HK-2 (cell line): ENCODE results near the gene PAK4.
"Not testable (repeated sequence)": the region's sequence is repeated elsewhere in the genome, so short reads cannot be mapped to it uniquely, and the experiment has no call there.

Experiments
- DNase-seq: peaks from one replicate; pipeline ENCODE4 v3.0.0-alpha.2; 2018; ENCODE audit not compliant: unreplicated experiment

The PAK4 gene

GRCh38 chr19:39130337-39131254 lies 5.0 kb downstream of the PAK4 start:
- DNase-seq, result no peak

GRCh38 chr19:39131255-39131755 lies 5.7 kb downstream of the PAK4 start:
- DNase-seq, result no peak

DNA sequence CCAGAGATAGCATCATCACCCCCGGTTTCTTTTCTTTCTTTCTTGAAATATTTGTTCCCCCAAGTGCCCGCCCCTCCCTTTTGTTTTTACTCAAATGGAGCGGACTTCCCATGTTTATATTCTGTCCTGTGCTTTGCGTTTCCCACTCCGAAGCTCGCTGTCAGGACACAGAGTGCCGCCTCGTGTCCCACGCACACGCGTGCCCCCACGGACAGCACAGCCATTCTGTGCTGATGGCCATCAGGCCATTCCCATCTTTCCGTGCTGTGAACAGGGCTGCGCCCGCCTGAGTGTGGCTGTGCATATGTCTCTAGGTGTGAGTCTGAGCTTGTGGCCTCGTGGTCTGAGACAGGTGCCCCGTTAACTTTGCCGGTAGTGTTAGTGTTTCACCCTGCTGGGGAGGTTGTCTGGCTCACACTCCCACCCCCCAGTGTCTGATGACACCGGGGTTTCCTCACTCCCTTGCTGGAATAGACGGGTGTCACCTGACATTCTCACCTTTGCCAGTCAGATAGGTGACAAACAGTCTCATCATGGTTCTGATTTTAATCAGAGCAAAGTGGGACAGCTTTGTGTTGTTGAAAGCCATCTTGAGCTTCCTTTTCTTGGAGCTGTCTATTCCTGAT lies 6.9 kb downstream of the PAK4 start:
- DNase-seq, result no peak

- no peak for DNase-seq
Measured at GRCh38 chr19:39133431-39134270, 8.1 kb downstream of the PAK4 start.

- DNase-seq, result no peak
Measured at GRCh38 chr19:39135701-39136100, 10.1 kb downstream of the PAK4 start.

GRCh38 chr19:39136225-39136940 lies 10.8 kb downstream of the PAK4 start:
- no peak for DNase-seq

- no peak for DNase-seq
Measured at GRCh38 chr19:39137131-39137530, 11.5 kb downstream of the PAK4 start.

- DNase-seq, result no peak
Measured at GRCh38 chr19:39138221-39139211, 12.9 kb downstream of the PAK4 start.

GRCh38 chr19:39139305-39139874 lies 13.8 kb downstream of the PAK4 start:
- DNase-seq, result no peak

GRCh38 chr19:39139971-39140453 lies 14.4 kb downstream of the PAK4 start:
- no peak for DNase-seq

DNA sequence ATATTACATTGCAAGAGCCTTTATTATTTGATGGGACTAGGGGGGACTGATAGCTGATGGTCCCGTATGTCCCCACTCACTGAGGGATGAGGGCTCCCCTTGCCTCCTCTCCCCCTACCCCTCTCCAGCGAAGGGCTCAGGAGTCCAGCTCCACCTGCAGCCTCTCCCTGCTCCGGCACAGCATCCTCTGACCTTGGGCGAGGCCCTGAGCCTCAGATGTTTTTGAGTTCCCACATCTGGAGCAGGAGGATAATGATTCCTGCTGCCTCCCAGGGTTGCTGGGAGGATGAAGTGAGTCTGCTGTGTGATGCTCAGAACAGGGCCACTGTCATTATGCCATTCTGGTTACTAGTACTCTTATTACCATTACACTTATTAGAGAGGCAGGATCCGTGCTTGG lies 15.0 kb downstream of the PAK4 start:
- DNase-seq, result no peak

DNA sequence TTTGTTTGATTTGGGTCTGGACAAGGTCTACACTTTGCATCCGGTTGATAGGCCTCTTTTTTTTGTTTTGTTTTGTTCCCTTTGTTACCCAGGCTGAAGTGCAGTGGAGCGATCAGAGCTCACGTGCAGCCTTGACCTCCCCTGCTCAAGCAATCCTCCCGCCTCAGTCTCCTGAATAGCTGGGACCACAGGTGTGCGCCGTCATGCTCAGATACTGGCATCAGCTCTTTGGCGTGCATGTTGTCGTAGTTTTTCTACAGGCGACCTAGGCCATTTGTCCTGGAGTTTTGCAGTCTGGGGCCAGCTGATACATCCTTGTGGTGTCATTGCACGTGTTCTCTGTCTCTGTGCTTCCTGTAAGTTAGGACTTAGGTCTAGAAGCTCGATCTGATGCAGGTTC lies 16.3 kb downstream of the PAK4 start:
- DNase-seq, result no peak

DNA sequence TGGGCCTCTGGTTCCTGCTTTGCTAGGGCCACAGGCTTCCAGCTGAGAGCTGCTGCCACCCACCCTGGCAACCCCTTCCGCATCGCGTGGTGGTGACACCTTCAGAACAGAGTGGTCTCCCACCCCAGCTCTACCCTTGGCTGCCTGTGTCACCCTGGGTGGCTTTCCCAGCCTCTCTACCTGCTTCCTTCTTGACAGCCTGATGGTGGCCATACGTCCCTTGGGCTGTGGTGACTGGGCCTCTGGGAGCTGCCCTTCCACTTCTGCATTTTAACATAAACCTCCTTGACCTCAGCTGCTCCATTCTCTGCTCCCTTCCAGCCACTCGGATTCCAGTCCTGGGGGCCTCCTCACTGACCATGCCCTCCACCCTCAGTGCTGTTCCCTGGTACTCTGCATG lies 17.0 kb downstream of the PAK4 start:
- DNase-seq, result no peak

- DNase-seq, result not testable (repeated sequence)
Measured at GRCh38 chr19:39143757-39144289, 18.2 kb downstream of the PAK4 start.

GRCh38 chr19:39144290-39145071 lies 18.9 kb downstream of the PAK4 start:
- DNase-seq, result no peak

DNA sequence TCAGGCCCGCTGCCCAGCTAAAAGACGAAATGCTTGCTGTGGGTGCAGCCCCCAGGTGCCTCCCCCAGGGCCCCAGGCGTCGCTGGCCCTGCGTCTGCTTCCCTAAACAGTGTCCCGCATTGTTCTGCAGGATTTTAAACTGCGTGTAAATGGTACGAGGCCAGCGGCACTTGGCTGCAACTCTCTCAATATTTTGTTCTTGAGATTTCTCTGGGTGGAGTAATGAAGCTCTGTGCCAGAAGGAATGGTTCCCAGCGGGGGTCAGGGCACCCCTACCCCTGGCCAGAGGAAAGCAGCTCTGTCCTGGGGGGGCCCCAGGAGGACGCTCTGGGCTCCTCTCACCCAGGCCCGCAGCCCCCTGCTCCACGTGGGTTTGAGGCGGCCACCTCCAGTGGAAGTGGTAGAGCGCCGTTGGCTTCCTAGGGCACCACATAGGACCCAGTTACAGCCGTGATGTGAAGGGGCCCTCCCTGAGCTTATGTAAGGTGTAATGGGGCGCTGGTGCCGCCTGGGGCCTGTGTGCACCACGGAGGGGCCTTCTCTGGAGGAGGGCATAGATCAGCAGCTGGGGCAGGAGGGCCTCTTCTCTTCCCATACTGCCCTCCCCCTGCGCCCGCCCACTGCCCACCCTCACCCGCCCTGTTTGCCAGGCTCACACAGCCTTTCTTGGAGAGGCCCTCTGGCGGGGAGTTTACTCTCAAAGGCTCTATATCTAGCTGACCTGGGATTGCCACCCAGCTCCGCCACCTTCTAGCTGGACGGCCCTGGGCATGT lies 19.8 kb downstream of the PAK4 start:
- DNase-seq, result no peak

DNA sequence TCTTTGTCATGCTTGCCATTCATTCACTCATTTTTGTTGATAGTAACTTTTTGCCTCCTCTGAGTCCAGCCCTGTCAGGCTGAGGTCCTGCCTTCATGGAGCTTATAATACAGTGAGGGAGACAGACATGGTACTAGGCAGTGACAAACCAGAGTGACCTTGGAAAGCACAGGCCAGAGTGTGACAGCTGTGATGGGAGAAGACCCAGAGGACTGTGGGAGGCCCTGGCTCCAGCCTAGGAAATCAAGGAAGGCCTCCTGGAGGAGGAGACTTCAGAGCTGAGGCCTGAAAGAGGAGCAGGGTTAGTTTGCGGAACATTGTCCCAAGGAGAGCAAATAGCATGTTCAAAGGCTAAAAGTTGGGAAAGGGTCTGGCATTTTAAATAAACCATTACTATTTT lies 20.5 kb downstream of the PAK4 start:
- DNase-seq, result no peak
